PC-9 (cell line): ENCODE data around the gene BCAS3.

ENCODE experiments used
- EZH2 ChIP-seq: fragments of 200-600 bp; sonication (generic); IDR thresholded peaks from 2 replicates; pipeline ENCODE4 v1.8.0; 2017; ENCODE audit warnings: antibody characterized with exemption, low read depth
- TF ChIP-seq, protein P1 (sequence below): fragments of 200-600 bp; sonication (generic); conservative IDR thresholded peaks from 2 replicates; pipeline ENCODE4 v1.6.1; 2017; ENCODE audit warnings: mixed run types, antibody characterized with exemption, mild to moderate bottlenecking, moderate library complexity

DNA sequence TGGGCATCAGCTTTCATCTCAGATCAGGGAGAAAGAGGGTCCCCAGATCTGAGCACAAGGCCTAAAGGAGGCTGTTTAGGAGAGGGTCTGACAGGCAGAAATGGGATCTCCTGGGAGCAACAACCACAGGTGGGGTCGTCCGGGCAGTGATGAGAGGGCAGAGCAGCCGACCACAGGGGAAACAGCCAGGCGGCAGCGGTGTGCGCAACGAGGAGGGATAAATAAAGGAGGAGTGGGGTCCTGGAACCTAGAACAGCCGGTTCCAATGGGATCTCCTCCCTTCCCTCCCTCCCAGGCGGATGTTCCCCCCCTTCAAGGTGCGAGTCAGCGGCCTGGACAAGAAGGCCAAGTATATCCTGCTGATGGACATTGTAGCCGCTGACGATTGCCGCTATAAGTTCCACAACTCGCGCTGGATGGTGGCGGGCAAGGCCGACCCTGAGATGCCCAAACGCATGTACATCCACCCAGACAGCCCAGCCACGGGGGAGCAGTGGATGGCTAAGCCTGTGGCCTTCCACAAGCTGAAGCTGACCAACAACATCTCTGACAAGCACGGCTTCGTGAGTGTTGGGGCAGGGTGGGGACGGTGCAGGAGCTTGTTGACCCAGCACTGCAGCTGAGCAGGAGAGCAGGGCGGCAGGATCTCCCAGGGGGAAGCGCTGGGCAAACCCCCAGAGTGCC, 723.9 kb downstream of the BCAS3 start:
- TF ChIP-seq, protein P1, sequence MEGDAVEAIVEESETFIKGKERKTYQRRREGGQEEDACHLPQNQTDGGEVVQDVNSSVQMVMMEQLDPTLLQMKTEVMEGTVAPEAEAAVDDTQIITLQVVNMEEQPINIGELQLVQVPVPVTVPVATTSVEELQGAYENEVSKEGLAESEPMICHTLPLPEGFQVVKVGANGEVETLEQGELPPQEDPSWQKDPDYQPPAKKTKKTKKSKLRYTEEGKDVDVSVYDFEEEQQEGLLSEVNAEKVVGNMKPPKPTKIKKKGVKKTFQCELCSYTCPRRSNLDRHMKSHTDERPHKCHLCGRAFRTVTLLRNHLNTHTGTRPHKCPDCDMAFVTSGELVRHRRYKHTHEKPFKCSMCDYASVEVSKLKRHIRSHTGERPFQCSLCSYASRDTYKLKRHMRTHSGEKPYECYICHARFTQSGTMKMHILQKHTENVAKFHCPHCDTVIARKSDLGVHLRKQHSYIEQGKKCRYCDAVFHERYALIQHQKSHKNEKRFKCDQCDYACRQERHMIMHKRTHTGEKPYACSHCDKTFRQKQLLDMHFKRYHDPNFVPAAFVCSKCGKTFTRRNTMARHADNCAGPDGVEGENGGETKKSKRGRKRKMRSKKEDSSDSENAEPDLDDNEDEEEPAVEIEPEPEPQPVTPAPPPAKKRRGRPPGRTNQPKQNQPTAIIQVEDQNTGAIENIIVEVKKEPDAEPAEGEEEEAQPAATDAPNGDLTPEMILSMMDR = no peak
- TF ChIP-seq EZH2 = no peak
